Astrocyte (in vitro differentiated cells and primary cell): ENCODE data around the gene ZBTB8A.

Experiments used
- EZH2 ChIP-seq: IDR thresholded peaks from 2 replicates; pipeline ENCODE4 v1.6.1; 2012; ENCODE audit warnings: mild to moderate bottlenecking, low read length, inconsistent platforms; ENCODE audit not compliant: insufficient read depth
- TF ChIP-seq, protein P1 (sequence below): IDR thresholded peaks from 2 replicates; pipeline ENCODE4 v1.5.1; 2011; ENCODE audit warnings: low read depth, mild to moderate bottlenecking, inconsistent platforms, low read length, moderate library complexity; ENCODE audit not compliant: insufficient read depth

DNA sequence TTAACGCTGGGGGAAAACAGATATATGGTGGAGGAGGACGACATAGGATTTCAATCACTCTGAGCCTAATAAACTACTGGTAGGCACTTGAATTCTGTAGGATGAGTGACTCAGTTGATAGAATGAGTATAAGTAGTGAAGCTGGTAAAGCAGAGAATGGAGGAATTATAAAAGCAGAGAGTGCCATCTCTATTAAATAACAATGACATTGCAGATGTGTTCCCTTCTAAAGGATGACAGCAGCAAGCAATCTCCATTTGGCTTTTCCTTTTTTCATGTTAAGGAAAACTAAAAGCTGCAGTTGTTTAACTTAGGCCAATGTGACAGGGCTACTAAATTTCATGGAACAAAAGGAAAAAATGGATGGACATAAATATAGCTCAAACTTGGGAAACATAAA lies 93.6 kb downstream of the ZBTB8A start:
- no peak for TF ChIP-seq EZH2
- TF ChIP-seq, protein P1, sequence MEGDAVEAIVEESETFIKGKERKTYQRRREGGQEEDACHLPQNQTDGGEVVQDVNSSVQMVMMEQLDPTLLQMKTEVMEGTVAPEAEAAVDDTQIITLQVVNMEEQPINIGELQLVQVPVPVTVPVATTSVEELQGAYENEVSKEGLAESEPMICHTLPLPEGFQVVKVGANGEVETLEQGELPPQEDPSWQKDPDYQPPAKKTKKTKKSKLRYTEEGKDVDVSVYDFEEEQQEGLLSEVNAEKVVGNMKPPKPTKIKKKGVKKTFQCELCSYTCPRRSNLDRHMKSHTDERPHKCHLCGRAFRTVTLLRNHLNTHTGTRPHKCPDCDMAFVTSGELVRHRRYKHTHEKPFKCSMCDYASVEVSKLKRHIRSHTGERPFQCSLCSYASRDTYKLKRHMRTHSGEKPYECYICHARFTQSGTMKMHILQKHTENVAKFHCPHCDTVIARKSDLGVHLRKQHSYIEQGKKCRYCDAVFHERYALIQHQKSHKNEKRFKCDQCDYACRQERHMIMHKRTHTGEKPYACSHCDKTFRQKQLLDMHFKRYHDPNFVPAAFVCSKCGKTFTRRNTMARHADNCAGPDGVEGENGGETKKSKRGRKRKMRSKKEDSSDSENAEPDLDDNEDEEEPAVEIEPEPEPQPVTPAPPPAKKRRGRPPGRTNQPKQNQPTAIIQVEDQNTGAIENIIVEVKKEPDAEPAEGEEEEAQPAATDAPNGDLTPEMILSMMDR, result no peak
